ENCODE data around the gene IRS2.

The IRS2 gene

GRCh38 chr13:109802936-109803335 is 16.6 kb upstream of the IRS2 start:
- no peak for DNase-seq (ENCODE audit: low read depth)

- no peak for DNase-seq (ENCODE audit: low read depth)
Observed at GRCh38 chr13:109795011-109795410, 8.6 kb upstream of the IRS2 start.

- DNase-seq (ENCODE audit: low read depth) = no peak
Observed at GRCh38 chr13:109794095-109794494, 7.7 kb upstream of the IRS2 start.

- DNase-seq (ENCODE audit: low read depth) = no peak
Observed at GRCh38 chr13:109792416-109793059, 6.2 kb upstream of the IRS2 start.

- peak; percentile 48 for DNase-seq (ENCODE audit: low read depth)
Observed at GRCh38 chr13:109790942-109791605, 4.7 kb upstream of the IRS2 start.

GRCh38 chr13:109790086-109790485 is 3.7 kb upstream of the IRS2 start:
- DNase-seq (ENCODE audit: low read depth) = no peak

GRCh38 chr13:109789262-109789661 is 2.9 kb upstream of the IRS2 start:
- DNase-seq (ENCODE audit: low read depth) = no peak

GRCh38 chr13:109788372-109789111 is 2.2 kb upstream of the IRS2 start:
- no peak for DNase-seq (ENCODE audit: low read depth)

- peak; percentile 72 for DNase-seq (ENCODE audit: low read depth)
Observed at GRCh38 chr13:109787135-109787954, 962 bp upstream of the IRS2 start.

- peak; percentile 40 for DNase-seq (ENCODE audit: low read depth)
Observed at GRCh38 chr13:109785892-109786450, 412 bp downstream of the IRS2 start.

GRCh38 chr13:109785141-109785891 is 1.1 kb downstream of the IRS2 start:
- DNase-seq (ENCODE audit: low read depth) = peak; percentile 67

- DNase-seq (ENCODE audit: low read depth) = peak; percentile 80
Observed at GRCh38 chr13:109784590-109785140, 1.7 kb downstream of the IRS2 start.

GRCh38 chr13:109783815-109784589 is 2.4 kb downstream of the IRS2 start:
- no peak for DNase-seq (ENCODE audit: low read depth)

GRCh38 chr13:109783447-109783814 is 3.0 kb downstream of the IRS2 start:
- no peak for DNase-seq (ENCODE audit: low read depth)

- no peak for DNase-seq (ENCODE audit: low read depth)
Observed at GRCh38 chr13:109782823-109783431, 3.5 kb downstream of the IRS2 start.

- no peak for DNase-seq (ENCODE audit: low read depth)
Observed at GRCh38 chr13:109782066-109782822, 4.1 kb downstream of the IRS2 start.

GRCh38 chr13:109781384-109782065 is 4.9 kb downstream of the IRS2 start:
- peak; percentile 39 for DNase-seq (ENCODE audit: low read depth)

GRCh38 chr13:109780845-109781383 is 5.5 kb downstream of the IRS2 start:
- no peak for DNase-seq (ENCODE audit: low read depth)
